B cell (primary cell): ENCODE data around the gene SKA3.

Experiments
- CTCF ChIP-seq: fragments of 200-600 bp; IDR thresholded peaks from one replicate; pipeline ENCODE4 v1.8.0; 2022; ENCODE audit warnings: antibody characterized with exemption, mild to moderate bottlenecking
- EZH2 ChIP-seq: IDR thresholded peaks from 2 replicates; pipeline ENCODE4 v1.6.1; 2012; ENCODE audit warnings: borderline replicate concordance, low read depth, mild to moderate bottlenecking, moderate library complexity, low read length; ENCODE audit not compliant: insufficient read depth, poor library complexity, severe bottlenecking

- TF ChIP-seq CTCF, result no peak
- no peak for TF ChIP-seq EZH2
Observed at GRCh38 chr13:21111546-21111945, 64.8 kb downstream of the SKA3 start.
